HUES6 (cell line): ENCODE data around the gene ATP9A.
"Not testable (repeated sequence)": the region's sequence is repeated elsewhere in the genome, so short reads cannot be mapped to it uniquely, and the experiment has no call there.

Experiments used
- H3K27ac ChIP-seq: 2 replicates; pipeline ENCODE4 v1.7.0; 2013; ENCODE audit warnings: low read depth, mild to moderate bottlenecking, low read length, inconsistent platforms
- H3K27me3 ChIP-seq: 2 replicates; pipeline ENCODE4 v1.6.1; 2013; ENCODE audit warnings: low read length; ENCODE audit not compliant: control insufficient read depth, insufficient read depth
- H3K36me3 ChIP-seq: 2 replicates; pipeline ENCODE4 v1.6.1; 2013; ENCODE audit warnings: low read length; ENCODE audit not compliant: control insufficient read depth, insufficient read depth
- H3K4me1 ChIP-seq: 2 replicates; pipeline ENCODE4 v1.6.1; 2013; ENCODE audit warnings: low read length; ENCODE audit not compliant: control insufficient read depth, insufficient read depth
- H3K4me3 ChIP-seq: 2 replicates; pipeline ENCODE4 v1.5.1; 2013; ENCODE audit warnings: low read depth, low read length
- H3K9ac ChIP-seq: one replicate; pipeline ENCODE4 v1.6.1; 2013; ENCODE audit warnings: mild to moderate bottlenecking, low read length
- H3K9me3 ChIP-seq: 2 replicates; pipeline ENCODE4 v1.6.1; 2013; ENCODE audit warnings: low read depth, low read length; ENCODE audit not compliant: control insufficient read depth, insufficient read depth

ATP9A gene

DNA sequence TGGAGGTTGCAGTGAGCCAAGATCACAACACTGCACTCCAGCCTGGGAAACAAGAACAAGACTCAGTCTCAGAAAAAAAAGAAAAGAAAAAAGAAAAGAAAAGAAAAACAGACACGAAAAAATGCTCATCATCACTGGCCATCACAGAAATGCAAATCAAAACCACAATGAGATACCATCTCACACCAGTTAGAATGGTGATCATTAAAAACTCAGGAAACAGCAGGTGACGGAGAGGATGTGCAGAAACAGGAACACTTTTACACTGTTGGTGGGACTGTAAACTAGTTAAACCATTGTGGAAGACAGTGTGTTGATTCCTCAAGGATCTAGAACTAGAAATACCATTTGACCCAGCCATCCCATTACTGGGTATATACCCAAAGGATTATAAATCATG lies 82.7 kb downstream of the ATP9A start:
- H3K4me3 ChIP-seq, H3K27ac ChIP-seq, H3K27me3 ChIP-seq, H3K9me3 ChIP-seq, H3K4me1 ChIP-seq, H3K9ac ChIP-seq, H3K36me3 ChIP-seq: not testable (repeated sequence)

DNA sequence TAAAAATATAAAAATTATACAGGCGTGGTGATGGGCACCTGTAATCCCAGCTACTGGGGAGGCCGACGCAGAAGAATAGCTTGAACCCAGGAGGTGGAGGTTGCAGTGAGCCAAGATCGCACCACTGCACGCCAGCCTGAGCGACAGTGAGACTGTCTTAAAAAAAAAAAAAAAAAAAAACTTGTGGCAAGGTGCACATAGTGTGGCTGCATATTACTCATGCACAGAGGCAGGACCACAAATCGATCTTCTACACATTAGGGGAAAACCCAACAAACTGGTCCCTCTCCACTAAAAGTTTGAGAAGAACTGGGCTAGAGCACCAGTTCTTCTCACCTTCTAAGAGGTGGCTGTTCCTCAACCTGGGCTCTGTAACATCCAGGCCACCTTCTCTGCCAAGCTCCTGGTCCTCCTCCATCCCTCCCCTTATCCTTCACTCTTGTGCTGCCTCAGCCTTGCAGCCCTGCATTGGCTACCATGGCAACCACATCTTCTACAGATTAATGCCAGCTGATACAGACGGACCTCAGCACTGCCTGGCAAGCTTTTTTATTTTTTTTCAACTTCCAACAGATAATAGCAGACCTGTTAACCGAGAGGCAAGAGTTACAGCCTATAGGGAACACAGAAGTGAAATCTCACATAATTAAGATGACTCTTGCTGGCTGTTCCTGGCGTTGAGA lies 88.0 kb downstream of the ATP9A start:
- Histone ChIP-seq H3K4me1 (peaks cover 7% of the 10 kb centered on the region; the same call in 1 of the 2 replicates), H3K27me3 (no peaks in the 10 kb centered on the region), H3K9ac (no peak overlapping the region), H3K27ac (no peak overlapping the region), H3K36me3 (no peaks in the 10 kb centered on the region), H3K4me3 (no peak overlapping the region), H3K9me3 (no peaks in the 10 kb centered on the region)

DNA sequence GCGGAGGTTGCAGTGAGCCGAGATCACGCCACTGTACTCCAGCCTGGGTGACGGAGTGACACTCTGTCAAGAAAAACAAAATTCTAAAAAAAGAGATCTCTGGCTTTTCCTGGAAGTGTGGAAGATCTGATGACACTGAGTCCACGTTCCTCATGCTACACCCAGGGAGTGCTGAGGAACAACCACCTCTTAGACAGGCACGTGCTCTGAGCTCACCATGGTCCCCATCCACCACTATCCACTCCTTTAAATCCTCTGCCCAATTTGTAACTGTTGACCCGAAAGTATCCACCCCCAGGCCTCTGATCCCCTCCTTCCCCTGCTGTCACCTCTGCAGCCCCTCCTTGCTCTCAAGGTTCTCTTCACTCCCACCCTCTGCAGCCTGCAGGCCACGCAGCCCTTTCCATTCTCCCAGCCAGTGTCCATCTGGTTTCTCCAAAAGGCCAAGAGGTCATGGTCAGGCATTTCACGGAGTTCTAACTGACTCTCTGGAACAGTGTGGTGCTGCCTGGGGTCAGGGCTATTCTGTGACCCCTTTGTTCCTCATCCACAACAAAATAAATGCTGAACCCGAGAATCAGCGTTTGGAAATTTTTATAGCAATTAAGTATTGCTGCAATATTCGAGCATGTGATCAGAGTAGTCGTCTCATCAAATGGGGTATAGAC lies 88.8 kb downstream of the ATP9A start:
- Histone ChIP-seq H3K9ac (no peak overlapping the region), H3K4me1 (peaks cover 7% of the 10 kb centered on the region; the same call in 1 of the 2 replicates), H3K9me3 (no peaks in the 10 kb centered on the region), H3K4me3 (no peak overlapping the region), H3K27ac (no peak overlapping the region), H3K36me3 (no peaks in the 10 kb centered on the region), H3K27me3 (no peaks in the 10 kb centered on the region)

DNA sequence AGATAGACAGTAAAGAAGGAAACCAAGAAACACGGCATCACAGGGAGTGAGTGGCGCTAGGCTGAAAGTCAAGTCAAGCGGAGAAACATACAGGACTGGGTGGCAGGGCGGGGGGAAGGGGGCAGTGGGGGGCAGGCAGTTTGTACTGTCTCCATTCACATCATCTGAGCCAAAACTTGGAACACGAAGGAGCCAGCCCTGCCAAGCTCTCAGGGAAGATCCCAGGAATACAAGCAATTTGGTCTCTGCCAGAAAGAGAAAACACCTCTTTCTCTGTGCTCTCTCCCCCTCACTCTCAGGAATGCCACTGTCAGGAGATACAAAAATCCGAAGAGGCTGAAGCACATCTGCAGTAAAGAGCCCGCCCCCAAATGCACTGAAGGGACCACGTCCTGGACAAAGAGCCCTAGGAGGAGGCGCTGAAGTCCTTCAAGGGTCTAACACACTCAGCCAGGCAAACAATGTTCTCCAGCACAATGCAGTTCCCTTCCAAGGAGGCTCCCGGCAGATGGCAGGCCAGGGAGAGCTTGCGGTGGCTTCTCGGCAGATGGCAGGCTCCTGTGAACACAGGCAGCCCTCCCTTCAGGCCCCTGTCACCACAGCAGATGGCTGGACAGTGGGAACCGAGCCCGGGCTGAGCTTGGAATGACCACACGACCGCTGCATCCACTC lies 90.0 kb downstream of the ATP9A start:
- H3K4me1 ChIP-seq: peaks cover 7% of the 10 kb centered on the region; the same call in 1 of the 2 replicates
- H3K9ac ChIP-seq: no peak overlapping the region
- no peaks in the 10 kb centered on the region for H3K36me3 ChIP-seq
- H3K4me3 ChIP-seq: no peak overlapping the region
- no peaks in the 10 kb centered on the region for H3K9me3 ChIP-seq
- no peak overlapping the region for H3K27ac ChIP-seq
- no peaks in the 10 kb centered on the region for H3K27me3 ChIP-seq

DNA sequence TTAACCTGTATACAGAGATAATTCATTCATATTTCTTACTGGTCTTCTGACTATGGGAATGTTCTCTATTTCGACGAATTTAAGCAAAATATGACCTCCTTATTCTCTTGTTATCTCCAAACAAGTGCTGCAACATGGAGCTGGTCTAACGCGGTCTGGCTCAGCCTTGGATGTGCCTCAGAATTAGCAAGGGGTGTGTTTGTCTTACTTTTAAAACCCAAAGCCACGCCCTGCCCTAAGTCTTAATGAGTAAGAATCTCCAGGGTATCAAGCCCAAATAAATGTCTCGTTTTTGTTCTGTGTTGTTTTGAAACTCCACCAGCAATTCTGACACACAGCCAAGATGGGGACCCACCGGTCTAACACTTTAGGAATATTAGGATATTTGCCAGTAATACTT lies 99.2 kb downstream of the ATP9A start:
- Histone ChIP-seq H3K36me3 (no peaks in the 10 kb centered on the region; the same call in 1 of the 2 replicates), H3K27ac (no peak overlapping the region), H3K4me3 (no peak overlapping the region), H3K9ac (no peak overlapping the region), H3K4me1 (no peaks in the 10 kb centered on the region), H3K9me3 (no peaks in the 10 kb centered on the region), H3K27me3 (no peaks in the 10 kb centered on the region)

DNA sequence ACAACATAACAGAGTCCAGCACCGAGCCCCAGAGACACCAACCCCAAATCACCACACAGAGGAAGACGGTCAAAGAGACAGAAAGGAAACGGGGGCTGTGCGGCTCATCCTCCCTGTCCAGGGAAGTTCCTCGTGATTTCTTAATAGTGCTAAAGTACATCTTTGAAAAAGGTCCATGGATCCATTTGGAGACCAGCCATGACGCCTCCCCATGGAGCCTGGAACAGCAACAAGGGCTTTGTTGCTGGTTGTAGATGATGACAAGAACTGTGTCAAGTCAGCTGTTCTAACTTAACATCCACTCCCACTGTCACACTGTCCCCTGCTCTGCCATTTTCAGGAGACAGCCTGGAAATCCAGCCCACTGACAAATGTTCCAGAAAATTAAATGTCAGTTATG lies 99.7 kb downstream of the ATP9A start:
- Histone ChIP-seq H3K4me3 (no peak overlapping the region), H3K27me3 (no peaks in the 10 kb centered on the region), H3K9me3 (no peaks in the 10 kb centered on the region), H3K4me1 (no peaks in the 10 kb centered on the region), H3K36me3 (no peaks in the 10 kb centered on the region; the same call in 1 of the 2 replicates), H3K9ac (no peak overlapping the region), H3K27ac (no peak overlapping the region)

DNA sequence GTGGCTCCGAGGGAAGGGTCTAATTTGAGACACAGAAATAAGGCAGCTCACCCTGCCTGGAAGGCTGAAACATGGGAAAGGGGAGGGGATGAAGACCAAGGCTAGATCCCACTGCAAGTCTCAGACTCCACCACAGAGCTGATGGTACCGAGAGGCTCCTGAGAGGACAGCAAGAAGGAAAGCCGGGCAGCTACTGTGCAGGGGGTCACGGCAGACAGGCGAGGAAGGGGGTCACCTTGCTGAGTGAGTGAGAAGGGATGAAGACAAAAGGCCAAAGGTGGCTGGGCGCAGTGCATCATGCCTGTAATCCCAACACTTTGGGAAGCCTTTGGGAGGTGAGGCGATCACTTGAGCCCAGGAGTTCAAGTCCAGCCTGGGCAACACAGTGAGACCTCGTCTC lies 100.7 kb downstream of the ATP9A start:
- H3K27me3 ChIP-seq: no peaks in the 10 kb centered on the region
- no peaks in the 10 kb centered on the region for H3K4me1 ChIP-seq
- no peaks in the 10 kb centered on the region; the same call in 1 of the 2 replicates for H3K36me3 ChIP-seq
- H3K4me3 ChIP-seq: no peak overlapping the region
- no peaks in the 10 kb centered on the region for H3K9me3 ChIP-seq
- no peak overlapping the region for H3K27ac ChIP-seq
- no peak overlapping the region for H3K9ac ChIP-seq

DNA sequence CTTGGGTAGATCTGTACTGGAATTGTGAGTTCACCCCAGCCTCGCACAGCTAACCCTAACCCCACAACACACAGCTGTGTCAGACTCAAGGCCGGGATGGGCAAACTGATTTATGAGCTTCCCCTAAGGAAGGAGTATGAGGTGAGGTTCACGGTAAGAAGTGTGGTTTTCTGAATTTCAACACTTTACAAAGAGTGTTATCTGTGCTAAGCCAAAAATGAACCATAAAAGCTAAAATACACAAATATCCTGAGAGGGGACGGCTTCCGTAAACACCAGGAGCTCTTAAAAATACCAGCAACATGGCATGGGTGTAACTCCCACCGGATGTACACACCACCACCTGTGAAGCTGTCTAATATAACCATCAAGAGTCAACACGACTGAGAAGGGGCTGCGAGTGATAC lies 101.2 kb downstream of the ATP9A start:
- H3K27ac ChIP-seq: no peak overlapping the region
- no peaks in the 10 kb centered on the region; the same call in 1 of the 2 replicates for H3K36me3 ChIP-seq
- no peaks in the 10 kb centered on the region for H3K27me3 ChIP-seq
- H3K9ac ChIP-seq: no peak overlapping the region
- no peak overlapping the region for H3K4me3 ChIP-seq
- peaks cover 1% of the 10 kb centered on the region for H3K4me1 ChIP-seq
- H3K9me3 ChIP-seq: no peaks in the 10 kb centered on the region

DNA sequence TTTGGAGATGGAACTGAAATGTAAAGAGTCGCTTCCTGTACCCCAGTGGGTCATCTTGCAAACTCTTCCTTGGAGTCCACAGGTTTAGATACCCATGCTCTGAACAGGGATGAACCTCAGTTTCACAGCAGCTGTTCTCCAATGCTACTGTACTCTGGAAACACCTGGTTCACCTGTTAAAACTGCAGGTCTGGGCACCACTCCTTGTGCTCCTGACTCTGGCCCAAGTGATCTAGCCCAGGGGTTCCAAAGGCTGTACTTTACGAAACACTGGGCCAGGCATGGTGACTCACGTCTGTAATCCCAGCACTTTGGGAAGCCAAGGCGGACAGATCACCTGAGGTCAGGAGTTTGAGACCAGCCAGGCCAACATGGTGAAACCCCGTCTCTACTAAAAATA lies 102.1 kb downstream of the ATP9A start:
- Histone ChIP-seq H3K4me3 (no peak overlapping the region), H3K36me3 (no peaks in the 10 kb centered on the region; the same call in 1 of the 2 replicates), H3K9ac (no peak overlapping the region), H3K9me3 (no peaks in the 10 kb centered on the region), H3K4me1 (peaks cover 9% of the 10 kb centered on the region), H3K27ac (no peak overlapping the region), H3K27me3 (no peaks in the 10 kb centered on the region)

DNA sequence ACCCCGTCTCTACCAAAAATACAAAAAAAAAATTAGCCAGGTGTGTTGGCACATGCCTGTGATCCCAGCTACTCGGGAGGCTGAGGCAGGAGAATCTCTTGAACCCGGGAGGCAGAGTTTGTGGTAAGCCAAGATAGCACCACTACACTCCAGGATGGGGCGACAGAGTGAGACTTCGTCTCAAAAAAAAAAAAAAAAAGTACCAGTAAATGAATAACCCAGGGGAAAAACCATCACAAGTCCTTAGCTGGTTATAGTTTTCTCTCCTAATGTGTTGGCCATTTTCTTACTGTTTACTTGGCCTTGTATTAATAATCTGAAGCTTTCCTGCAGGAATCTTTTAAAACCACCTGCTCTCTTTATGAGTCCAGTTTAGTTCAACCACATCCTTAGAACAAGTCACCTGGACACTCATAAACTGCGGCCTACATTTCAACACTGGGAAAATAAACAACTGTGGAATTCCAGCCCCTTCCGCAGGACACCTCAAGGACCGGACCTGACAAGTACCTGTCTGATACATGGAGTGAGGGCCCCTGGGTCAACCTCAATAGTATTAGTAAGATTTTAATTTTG lies 102.6 kb downstream of the ATP9A start:
- H3K9me3 ChIP-seq: no peaks in the 10 kb centered on the region
- H3K36me3 ChIP-seq: no peaks in the 10 kb centered on the region; the same call in 1 of the 2 replicates
- no peak overlapping the region for H3K27ac ChIP-seq
- no peaks in the 10 kb centered on the region for H3K27me3 ChIP-seq
- no peak overlapping the region for H3K9ac ChIP-seq
- H3K4me3 ChIP-seq: no peak overlapping the region
- peaks cover 14% of the 10 kb centered on the region for H3K4me1 ChIP-seq
